Measurements from ENCODE around the gene KRTAP4-6.
"Not testable (repeated sequence)": the region's sequence is repeated elsewhere in the genome, so short reads cannot be mapped to it uniquely, and the experiment has no call there.

KRTAP4-6 gene

DNA sequence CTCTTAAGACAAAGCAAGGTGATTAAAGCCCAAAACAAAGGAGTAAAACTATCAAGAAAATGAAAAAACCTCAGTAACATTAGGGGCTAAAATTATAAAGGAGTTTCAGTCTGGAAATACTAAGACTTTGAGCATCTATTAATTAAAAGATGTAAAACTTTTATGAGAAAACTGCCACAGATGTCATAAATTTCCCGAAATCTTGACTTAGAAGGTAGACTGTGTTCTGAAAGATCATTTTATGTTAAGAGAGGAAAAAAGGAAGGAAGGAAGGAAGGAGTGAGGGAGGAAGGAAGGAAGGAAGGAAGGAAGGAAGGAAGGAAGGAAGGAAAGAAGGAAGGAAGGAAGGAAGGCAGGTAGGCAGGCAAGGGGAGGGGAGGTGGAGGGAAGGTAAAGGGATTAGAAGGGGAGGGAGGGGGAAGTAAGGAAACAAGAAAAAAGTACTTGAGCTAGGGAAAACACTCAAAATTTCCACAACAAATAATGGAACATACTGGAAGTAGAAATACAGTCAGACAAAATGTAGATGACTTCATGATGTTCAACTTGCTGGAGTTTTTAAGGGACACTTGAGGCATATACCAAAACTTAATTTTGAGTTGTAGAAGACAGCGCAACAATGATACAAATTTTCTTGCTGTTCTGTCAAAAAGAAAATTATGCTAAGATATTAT, 7.3 kb upstream of the KRTAP4-6 start:
- in situ Hi-C loops (cut with HindIII; ENCODE audit: low sequenced_read_pairs), result no loop called here

DNA sequence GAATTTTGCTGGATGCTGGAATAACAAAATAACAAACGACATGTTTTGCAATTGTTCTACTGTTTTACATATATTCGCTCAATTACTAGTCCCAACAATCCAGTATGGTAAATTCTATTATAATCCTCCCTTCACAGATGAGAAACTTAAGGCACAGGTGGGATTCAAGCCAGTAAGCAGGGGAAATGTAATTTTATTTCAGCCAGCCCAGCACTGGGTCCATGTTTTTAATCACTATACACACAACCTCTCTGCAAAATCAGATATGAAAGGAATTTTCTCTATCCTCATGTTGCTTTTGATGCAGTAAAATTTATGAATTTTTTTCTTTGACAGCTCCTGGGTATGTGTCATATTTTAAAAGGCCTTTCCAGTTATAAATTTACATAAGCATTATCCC, 4.9 kb upstream of the KRTAP4-6 start:
- in situ Hi-C loops (cut with HindIII; ENCODE audit: low sequenced_read_pairs), result no loop called here

DNA sequence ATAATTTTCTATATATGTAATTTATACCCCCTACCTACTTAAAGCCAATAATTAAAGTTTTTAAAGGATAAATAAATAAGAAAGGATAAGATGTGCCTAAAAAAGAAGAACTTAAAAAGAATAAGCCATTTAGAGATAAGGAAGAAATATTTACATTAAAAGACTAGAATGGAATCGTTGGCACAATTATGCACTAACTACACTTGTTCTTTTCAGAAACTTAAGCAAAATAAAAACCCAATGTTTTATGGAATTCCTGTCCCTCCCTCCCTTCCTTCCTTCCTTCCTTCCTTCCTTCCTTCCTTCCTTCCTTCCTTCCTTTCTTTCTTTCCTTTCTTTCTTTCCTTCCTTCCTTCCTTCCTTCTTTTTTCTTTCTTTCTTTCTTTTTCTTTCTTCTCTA, 4.5 kb upstream of the KRTAP4-6 start:
- in situ Hi-C loops (cut with HindIII; ENCODE audit: low sequenced_read_pairs), result no loop called here

DNA sequence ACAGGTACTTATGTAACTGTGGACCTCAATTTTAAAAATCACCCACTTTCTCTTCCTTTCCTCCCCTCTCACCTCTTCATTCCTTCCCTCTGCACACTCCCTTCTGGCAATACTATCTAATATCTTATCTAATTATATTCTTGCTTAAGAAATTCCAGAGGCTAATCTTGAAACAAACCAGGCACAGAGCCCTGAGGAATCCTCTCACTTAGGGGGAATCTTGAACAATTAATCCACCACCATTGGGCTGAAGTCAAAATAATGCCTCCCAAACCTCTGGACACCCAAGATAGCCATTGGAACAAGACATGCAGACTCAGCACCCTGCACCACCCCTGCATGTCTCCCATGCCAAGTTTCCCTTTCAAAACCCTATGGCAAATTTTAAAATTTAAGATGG, 1.0 kb upstream of the KRTAP4-6 start:
- in situ Hi-C loops (cut with HindIII; ENCODE audit: low sequenced_read_pairs), result no loop called here

DNA sequence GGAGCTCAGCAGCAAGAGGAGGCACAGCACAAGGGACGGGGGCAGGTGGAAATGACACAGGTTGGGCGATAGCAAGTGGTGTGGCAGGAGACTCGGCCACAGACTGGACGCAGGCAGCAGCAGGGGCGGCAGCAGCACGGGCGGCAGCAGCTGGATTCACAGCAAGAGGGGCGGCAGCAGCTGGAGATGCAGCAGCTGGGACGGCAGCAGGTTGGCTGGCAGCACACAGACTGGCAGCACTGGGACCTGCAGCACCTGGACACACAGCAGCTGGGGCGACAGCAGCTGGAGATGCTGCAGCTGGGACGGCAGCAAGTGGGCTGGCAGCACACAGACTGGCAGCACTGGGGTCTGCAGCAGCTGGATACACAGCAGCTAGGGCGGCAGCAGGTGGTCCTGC, 479 bp downstream of the KRTAP4-6 start:
- in situ Hi-C loops (cut with HindIII; ENCODE audit: low sequenced_read_pairs), result not testable (repeated sequence)

DNA sequence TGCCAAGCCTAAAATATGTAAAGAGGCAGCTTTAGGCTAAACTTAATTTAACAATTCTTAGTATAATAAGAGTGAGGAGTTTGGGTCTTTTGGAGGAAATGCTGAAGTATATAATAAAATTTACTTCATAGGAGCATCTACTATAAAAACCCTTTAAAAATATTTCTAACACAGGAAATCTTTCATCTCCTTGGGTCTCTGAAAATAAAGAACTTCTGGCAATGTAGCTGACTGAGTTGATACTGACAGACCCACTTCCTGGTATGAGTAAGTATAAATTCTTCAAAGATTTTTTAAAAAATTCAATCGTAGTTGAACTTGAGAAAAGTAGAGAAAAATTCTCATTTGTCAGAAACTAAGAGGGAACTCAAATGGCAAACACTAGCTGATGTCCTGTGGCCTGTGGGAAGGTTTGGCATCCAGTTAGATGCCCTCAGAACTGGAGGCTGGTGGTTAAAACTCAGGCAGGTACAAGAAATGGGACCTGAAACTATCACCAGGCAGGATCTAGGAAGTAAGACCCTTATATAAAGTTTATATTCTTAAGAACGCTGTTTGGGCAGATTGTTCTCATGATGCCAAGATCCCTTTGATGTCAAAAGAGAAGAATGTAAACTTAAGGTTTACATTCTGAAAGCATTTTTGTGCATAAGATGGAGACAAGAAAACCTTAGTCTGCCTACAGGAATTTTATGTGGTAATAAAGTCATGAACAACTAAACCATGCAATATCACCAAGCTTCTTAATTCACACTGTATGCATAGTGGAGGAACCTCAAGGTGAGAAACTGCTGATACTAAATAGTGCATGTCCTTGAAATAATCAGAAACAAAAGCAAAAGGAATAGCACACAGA, 6.2 kb downstream of the KRTAP4-6 start:
- in situ Hi-C loops (cut with HindIII; ENCODE audit: low sequenced_read_pairs), result no loop called here

DNA sequence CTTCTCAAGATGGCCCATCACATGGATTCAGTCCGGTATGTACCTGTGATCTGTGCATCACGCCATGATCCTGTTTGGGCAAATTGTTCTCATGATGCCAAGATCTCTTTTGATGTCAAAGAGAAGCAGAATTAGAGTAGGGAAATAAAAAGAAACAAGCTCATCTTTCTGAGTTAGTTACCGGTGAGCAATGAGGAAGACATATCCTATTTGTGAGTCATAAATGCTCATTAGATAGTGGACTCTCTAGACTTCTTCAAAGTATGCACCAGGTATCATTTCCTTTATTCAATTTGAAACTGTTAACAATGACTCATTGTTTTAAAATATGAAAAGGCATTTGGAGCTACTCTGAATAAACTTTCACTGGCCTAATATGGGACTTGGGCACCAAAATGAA, 8.4 kb downstream of the KRTAP4-6 start:
- in situ Hi-C loops (cut with HindIII; ENCODE audit: low sequenced_read_pairs), result no loop called here

DNA sequence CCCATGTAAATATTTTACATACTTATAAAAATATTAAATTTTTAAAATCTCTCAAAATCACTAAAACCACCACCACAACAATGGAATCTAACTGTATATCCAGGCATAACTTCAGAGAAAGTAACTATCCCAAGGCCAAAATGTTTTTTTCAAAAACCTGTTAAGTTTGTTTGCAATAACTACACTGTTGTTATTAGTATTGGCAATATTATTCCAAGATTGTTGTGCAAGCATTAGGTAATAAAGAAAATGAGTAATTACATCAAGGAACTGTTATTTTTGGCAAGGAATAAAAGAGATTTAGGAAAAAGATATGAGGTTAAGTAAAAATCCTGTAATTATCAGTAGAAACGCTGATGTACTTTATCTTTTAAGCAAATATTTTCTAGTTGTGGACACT, 13.0 kb downstream of the KRTAP4-6 start:
- in situ Hi-C loops (cut with HindIII; ENCODE audit: low sequenced_read_pairs), result no loop called here

DNA sequence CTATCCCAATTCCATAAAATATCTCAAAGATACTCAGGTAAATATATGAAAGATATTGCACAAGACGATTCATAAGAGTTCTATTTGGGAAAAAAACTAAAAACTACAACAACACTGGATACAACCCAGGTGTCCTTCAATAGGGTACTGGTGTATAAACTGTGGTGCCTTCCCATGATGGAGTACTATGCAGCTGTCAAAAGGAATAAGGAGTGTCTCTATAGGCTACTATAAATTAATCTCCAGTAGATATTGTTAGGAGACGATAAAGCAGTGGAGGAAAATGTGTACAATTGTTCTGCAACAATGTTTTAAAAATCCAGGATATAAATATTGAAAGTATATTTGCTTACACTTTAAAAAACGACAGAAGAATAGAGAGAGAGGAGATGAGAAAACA, 13.9 kb downstream of the KRTAP4-6 start:
- in situ Hi-C loops (cut with HindIII; ENCODE audit: low sequenced_read_pairs), result no loop called here

DNA sequence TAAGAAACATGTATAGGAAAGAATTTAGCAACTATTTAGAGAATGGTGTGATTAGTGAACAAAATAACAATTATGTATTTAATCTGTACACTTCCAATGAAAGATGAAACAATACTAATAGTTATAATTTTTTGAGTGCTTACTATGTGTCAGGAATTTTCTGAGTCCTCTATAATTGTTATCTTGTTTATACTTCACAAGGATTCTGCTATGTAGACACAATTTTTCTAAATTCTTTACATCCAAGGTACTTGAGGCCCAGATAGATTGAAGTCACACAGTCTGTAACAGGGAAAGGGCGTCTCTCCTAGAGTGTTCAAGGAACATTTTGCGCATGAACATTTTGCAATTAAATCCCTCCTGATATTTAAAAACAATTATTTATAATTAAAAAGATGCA, 15.3 kb downstream of the KRTAP4-6 start:
- in situ Hi-C loops (cut with HindIII; ENCODE audit: low sequenced_read_pairs), result no loop called here

DNA sequence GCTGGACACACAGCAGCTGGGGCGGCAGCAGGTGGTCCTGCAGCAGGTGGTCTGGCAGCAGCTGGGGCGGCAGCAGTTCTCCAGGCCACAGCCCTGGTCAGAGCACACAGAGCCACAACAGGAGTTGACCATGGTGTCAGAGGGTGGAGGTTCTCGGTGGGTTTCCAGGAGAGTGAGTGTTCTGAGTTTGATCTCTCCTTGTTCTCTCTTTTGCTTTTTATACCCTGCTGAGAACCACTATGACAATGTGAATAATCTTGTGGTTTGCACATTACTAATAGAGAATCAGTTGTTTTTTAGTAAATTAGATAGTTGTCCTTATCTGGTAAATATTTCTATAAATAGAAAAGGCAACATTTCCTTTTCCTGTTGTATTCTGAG, 16.4 kb downstream of the KRTAP4-6 start, which contains the start of gene KRTAP4-12:
TSS of gene KRTAP4-12 (minus strand) at position 192 of the 381 bp plus-strand sequence. CDS start at position 132, 60 bp downstream.
- in situ Hi-C loops (cut with HindIII; ENCODE audit: low sequenced_read_pairs), result not testable (repeated sequence)

DNA sequence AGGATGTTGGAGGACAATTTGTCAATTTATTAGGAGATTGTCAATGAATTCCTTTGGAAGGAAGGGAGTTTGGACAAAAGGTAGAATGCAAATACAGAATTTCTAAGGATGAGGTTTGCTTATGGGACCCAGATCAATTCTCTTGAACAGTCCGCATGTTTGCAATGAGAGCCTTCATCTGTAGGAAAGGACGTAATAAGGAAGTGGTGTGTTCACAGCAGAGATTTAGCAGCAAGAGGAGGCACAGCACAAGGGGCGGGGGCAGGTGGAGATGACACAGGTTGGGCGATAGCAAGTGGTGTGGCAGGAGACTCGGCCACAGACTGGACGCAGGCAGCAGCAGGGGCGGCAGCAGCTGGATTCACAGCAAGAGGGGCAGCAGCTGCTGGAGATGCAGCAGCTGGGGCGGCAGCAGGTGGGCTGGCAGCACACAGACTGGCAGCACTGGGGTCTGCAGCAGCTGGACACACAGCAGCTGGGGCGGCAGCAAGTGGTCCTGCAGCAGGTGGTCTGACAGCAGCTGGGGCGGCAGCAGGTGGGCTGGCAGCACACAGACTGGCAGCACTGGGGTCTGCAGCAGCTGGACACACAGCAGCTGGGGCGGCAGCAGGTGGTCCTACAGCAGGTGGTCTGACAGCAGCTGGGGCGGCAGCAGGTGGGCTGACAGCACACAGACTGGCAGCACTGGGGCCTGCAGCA, 16.9 kb downstream of the KRTAP4-6 start:
- in situ Hi-C loops (cut with HindIII; ENCODE audit: low sequenced_read_pairs), result not testable (repeated sequence)

DNA sequence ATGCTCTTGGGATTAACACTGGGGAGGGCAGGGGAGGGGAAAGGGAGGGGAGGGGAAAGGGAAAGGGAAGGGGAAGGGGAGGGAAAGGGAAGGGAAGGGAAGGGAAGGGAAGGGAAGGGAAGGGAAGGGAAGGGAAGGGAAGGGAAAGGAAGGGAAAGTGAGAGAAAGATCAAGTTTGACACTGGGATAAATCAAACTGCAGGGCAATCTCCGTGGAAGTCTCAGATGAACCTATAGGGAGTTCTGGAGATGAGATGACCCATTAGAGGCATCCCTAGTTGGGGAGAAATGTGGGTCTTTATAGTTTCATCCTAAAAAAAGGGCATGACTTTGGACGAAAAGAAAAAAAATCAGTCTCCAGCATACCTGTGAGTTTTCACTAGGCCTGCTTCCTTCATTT, 18.6 kb downstream of the KRTAP4-6 start:
- in situ Hi-C loops (cut with HindIII; ENCODE audit: low sequenced_read_pairs), result no loop called here

DNA sequence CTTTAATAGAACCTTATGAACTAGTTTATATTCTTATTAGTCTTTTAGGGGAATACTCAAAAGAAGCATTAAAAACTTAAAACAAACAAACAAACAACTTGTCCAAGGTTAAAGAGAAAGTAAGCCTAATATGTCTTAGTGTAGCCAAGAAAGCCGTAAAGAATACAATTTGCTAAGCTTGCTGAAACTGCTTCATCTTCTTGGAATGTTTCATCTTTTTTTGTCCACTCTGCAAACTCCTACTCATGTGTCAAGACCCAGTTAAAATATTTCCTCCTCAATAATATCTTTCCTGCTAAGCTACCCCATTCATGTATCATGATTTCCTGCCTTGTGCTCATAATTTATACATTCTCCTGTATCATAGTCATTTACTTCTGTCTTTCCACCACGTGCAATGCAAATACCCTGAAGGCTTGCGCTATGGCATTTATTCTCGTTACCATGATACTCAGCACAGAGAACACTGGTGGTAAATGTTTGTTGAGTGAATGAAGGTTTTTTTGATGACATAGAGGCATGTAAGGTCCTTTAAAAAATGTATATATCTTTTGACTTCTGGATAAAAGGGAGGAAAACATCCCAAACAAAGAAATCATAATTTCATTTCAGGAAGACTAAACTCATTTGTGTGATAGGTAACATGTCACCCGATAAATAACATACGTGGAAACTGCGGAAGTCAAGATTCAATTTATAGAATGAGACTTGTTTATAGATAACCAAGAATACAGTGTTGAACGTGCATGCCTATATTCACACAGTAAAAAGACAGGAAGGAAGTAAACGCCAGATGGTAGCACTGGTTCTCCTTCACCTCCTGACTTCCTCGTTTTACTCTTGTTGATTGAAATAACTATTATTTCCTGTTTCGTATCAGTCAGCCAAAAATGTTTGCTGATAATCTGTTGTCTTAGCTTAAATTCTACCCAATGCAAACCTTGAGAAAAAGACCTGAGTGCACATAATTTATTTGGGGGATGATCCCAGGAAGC, 20.4 kb downstream of the KRTAP4-6 start:
- in situ Hi-C loops (cut with HindIII; ENCODE audit: low sequenced_read_pairs), result not testable (repeated sequence)

DNA sequence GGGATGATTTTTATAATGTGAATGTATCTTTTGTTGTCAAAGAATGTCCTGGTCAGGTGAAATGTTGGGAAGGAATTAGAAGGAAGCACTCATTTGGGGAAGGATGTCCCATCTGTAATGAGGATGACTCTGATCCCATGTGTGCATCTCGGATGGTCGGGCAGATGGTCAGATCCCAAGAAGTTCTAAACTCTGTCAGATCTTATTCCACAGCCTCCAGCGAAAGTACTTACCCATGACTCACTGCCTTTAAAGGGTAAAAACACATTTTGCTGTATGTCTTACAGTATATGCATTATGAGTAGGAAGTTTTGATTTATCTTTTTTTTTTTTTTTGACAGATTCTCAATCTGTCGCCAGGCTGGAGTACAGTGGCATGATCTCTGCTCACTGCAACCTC, 21.6 kb downstream of the KRTAP4-6 start:
- in situ Hi-C loops (cut with HindIII; ENCODE audit: low sequenced_read_pairs), result no loop called here

DNA sequence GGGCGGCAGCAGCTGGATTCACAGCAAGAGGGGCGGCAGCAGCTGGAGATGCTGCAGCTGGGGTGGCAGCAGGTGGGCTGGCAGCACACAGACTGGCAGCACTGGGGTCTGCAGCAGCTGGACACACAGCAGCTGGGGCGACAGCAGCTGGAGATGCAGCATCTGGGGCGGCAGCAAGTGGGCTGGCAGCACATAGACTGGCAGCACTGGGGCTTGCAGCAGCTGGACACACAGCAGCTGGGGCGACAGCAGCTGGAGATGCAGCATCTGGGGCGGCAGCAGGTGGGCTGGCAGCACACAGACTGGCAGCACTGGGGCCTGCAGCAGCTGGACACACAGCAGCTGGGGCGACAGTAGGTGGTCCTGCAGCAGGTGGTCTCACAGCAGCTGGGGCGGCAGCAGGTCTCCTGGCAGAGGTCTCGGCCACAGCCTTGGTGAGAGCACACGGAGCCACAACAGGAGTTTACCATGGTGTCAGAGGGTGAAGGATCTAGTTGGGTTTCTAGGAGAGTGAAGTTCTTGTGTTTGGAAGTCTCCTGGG, 22.4 kb downstream of the KRTAP4-6 start, which contains the start of gene KRTAP4-11:
TSS of gene KRTAP4-11 (minus strand) at position 528 of the 541 bp plus-strand sequence. CDS start at position 470, 58 bp downstream.
- in situ Hi-C loops (cut with HindIII; ENCODE audit: low sequenced_read_pairs), result not testable (repeated sequence)

DNA sequence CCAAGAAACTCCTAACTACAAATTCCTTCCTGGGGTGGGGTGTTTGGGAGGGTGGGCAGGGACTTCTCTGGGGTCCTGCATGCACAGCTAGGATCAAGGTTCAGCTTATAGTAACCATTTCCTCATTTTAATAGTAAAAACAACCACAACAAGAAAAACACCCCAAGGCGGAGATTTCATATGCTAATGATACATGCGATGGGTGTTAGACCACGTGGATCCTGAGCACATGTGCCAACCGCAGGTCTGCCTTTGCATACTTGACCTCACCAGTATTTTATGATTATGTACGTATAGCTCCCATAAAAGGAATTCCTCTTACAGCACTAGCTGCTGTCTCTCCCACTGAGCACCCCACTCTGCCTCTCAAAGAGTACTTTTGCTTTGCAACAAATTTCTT, 24.0 kb downstream of the KRTAP4-6 start:
- in situ Hi-C loops (cut with HindIII; ENCODE audit: low sequenced_read_pairs), result no loop called here

DNA sequence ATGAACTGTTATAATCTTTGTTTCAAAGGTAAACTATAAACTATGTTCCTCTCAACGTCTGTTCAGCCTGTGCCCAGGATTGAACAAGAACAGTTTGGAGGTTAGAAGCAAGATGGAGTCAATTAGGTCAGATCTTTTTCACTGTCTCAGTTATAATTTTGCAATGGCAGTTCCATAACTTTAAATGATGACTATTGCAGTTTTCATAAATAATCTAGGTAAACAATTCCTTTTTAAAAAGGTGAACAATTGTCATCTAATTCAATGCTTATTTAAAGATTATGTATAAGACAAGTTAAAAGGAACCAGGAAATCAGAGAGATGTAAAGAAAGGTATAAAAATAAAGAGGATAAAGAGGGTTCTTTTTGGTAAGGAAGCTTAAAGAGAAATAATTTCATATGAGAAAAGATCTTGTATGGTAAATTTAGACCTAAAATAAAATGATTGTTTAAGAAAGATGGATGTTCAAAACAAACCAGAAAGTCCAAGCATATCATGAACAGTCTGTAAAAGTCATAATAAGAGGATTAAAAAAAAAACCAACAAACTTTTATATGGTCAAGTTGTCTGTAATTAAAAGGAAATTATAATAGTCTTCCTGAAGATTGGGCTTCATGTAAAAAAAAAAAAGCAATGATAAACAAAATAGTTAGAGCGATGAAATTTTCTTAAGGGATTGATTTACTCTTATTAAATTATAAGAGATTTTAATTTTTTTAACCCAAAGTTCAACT, 29.0 kb downstream of the KRTAP4-6 start:
- in situ Hi-C loops (cut with HindIII; ENCODE audit: low sequenced_read_pairs), result no loop called here

DNA sequence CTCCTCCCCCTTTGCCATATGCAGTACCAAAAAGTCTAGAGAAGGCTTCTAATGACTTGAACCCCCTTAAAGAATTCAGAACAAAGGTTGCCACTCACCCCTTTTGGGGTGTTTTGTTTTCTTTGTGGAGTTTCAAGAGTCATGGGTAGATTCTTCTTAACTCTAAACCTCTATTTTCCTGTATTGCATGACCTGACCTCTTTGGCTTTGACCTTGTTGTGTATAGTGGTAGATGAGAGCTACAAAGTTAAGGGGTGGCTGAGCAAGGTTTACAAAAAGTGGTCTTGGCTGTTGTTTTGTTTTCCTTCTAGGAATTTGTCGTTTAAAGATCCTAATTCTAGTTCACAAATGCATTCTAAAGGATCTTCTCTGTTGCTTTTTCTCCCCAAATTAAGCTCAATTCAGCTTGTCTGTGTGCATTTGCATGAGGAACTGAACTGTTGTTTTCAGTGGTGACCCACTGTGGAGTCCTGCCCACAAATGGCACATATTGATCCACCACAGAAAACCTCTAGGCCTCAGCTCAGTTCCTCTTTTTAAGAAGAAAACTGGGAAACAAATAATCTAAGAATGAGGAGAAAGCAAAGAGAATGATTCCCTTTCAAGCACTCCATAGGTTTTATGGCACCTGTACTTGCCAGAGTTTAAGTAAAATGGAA, 31.5 kb downstream of the KRTAP4-6 start:
- in situ Hi-C loops (cut with HindIII; ENCODE audit: low sequenced_read_pairs), result not testable (repeated sequence)
